Neural cell (in vitro differentiated cells): Measurements from ENCODE around the gene IQCH. TPM values are rescaled to one million over a fixed set of nuclear protein-coding genes. Genes with fewer than 3 reads are reported as not detected.
A peak's percentile ranks its signal among the peaks of the same experiment; 100 is the strongest.
"Not testable (repeated sequence)": the region's sequence is repeated elsewhere in the genome, so short reads cannot be mapped to it uniquely, and the experiment has no call there.

ENCODE experiments used
- H2AFZ ChIP-seq: fragments of 200-600, 300-800 bp; sonication (generic), shearing (Covaris generic); 2 replicates; pipeline ENCODE4 v1.6.0; 2014; ENCODE audit warnings: low read depth, mild to moderate bottlenecking, antibody characterized with exemption, low read length, moderate library complexity
- H3F3A ChIP-seq: fragments of 200-600 bp; shearing (Covaris generic); 2 replicates; pipeline ENCODE4 v1.6.1; 2016; ENCODE audit warnings: mild to moderate bottlenecking, moderate library complexity, mixed read lengths, antibody characterized with exemption, low read length; ENCODE audit not compliant: insufficient read depth, poor library complexity, severe bottlenecking
- H3K27ac ChIP-seq: fragments of 200-600, 300-800 bp; sonication (generic), shearing (Covaris generic); 2 replicates; pipeline ENCODE4 v1.5.1; 2014; ENCODE audit warnings: mild to moderate bottlenecking, low read length, moderate library complexity
- H3K27me3 ChIP-seq: fragments of 300-800, 200-600 bp; sonication (generic), shearing (Covaris generic); 2 replicates; pipeline ENCODE4 v1.6.0; 2014; ENCODE audit warnings: mild to moderate bottlenecking, low read depth, low read length, moderate library complexity; ENCODE audit not compliant: insufficient read depth
- H3K36me3 ChIP-seq: fragments of 300-800, 200-600 bp; sonication (generic), shearing (Covaris generic); 2 replicates; pipeline ENCODE4 v1.5.1; 2014; ENCODE audit warnings: mild to moderate bottlenecking, antibody characterized with exemption, low read length, moderate library complexity; ENCODE audit not compliant: insufficient read depth
- H3K4me2 ChIP-seq: fragments of 300-800, 200-600 bp; sonication (generic), shearing (Covaris generic); 2 replicates; pipeline ENCODE4 v1.6.0; 2014; ENCODE audit warnings: mild to moderate bottlenecking, low read length
- H3K4me3 ChIP-seq: fragments of 300-800, 200-600 bp; sonication (generic), shearing (Covaris generic); 2 replicates; pipeline ENCODE4 v1.5.1; 2014; ENCODE audit warnings: mild to moderate bottlenecking, low read length, moderate library complexity
- H3K79me2 ChIP-seq: fragments of 200-600 bp; shearing (Covaris generic); replicated peaks from 2 replicates; pipeline ENCODE4 v1.6.0; 2014; ENCODE audit warnings: mild to moderate bottlenecking, low read length, moderate library complexity; ENCODE audit not compliant: insufficient read depth
- H3K9ac ChIP-seq: fragments of 300-800, 200-600 bp; sonication (generic), shearing (Covaris generic); 2 replicates; pipeline ENCODE4 v1.6.1; 2016; ENCODE audit warnings: mild to moderate bottlenecking, low read length, mixed read lengths
- H3K9me2 ChIP-seq: fragments of 200-600 bp; shearing (Covaris generic); 2 replicates; pipeline ENCODE4 v1.6.1; 2016; ENCODE audit warnings: mild to moderate bottlenecking, low read length, mixed read lengths; ENCODE audit not compliant: insufficient read depth
- H3K9me3 ChIP-seq: fragments of 200-600, 300-800 bp; sonication (generic), shearing (Covaris generic); 2 replicates; pipeline ENCODE4 v1.6.1; 2016; ENCODE audit warnings: mild to moderate bottlenecking, mixed run types, low read length, moderate library complexity, mixed read lengths
- H4K20me1 ChIP-seq: fragments of 200-600 bp; shearing (Covaris generic); 2 replicates; pipeline ENCODE4 v1.6.1; 2016; ENCODE audit warnings: mild to moderate bottlenecking, mixed run types; ENCODE audit not compliant: insufficient read depth
- EP300 ChIP-seq: fragments of 450-650 bp; conservative IDR thresholded peaks from 2 replicates; pipeline ENCODE4 v1.6.1; 2014; ENCODE audit warnings: antibody characterized with exemption, mild to moderate bottlenecking, moderate library complexity; ENCODE audit not compliant: poor library complexity, severe bottlenecking
- EZH2 ChIP-seq: fragments of 200-600, 300-800 bp; shearing (Covaris generic), sonication (generic); IDR thresholded peaks from 2 replicates; pipeline ENCODE4 v1.6.1; 2014; ENCODE audit warnings: antibody characterized with exemption, low read length, borderline replicate concordance, mild to moderate bottlenecking; ENCODE audit not compliant: insufficient read depth, poor library complexity, severe bottlenecking
- MXI1 ChIP-seq: fragments of 450-650 bp; conservative IDR thresholded peaks from 2 replicates; pipeline ENCODE4 v1.6.1; 2014; ENCODE audit warnings: antibody characterized with exemption, mild to moderate bottlenecking; ENCODE audit not compliant: poor library complexity, severe bottlenecking
- RAD21 ChIP-seq: fragments of 450-650 bp; conservative IDR thresholded peaks from 2 replicates; pipeline ENCODE4 v1.6.1; 2014; ENCODE audit warnings: antibody characterized with exemption, mild to moderate bottlenecking, moderate library complexity
- REST ChIP-seq: IDR thresholded peaks from 2 replicates; pipeline ENCODE4 v1.6.1; 2012; ENCODE audit warnings: borderline replicate concordance
- SMC3 ChIP-seq: fragments of 450-650 bp; conservative IDR thresholded peaks from 2 replicates; pipeline ENCODE4 v1.6.1; 2014; ENCODE audit warnings: antibody characterized with exemption, mild to moderate bottlenecking, moderate library complexity; ENCODE audit not compliant: poor library complexity
- TAF1 ChIP-seq: IDR thresholded peaks from 2 replicates; pipeline ENCODE4 v1.6.1; 2012; ENCODE audit warnings: low read depth
- polyA plus RNA-seq: library from polyadenylated mRNA; depleted of rRNA; stranded (reverse); fragments of >200 nt; gene quantifications from 2 replicates; pipeline ENCODE4 v1.2.3, GENCODE V29; 2014
- TF ChIP-seq, protein P1 (sequence below): fragments of 450-650 bp; IDR thresholded peaks from 2 replicates; pipeline ENCODE4 v1.5.1; 2014; ENCODE audit warnings: antibody characterized with exemption, mild to moderate bottlenecking, moderate library complexity; ENCODE audit not compliant: poor library complexity, severe bottlenecking

Gene IQCH
- polyA plus RNA-seq, 1 donor from 2014 or later, result 2.8 TPM

- not testable (repeated sequence) for H3K9ac ChIP-seq, H3K9me3 ChIP-seq, H3K79me2 ChIP-seq, H4K20me1 ChIP-seq, H3K9me2 ChIP-seq, H3K4me2 ChIP-seq, H3K27ac ChIP-seq, H2AFZ ChIP-seq, H3F3A ChIP-seq, H3K4me3 ChIP-seq, H3K36me3 ChIP-seq, H3K27me3 ChIP-seq
These were observed 199.1 kb downstream of the IQCH start for GRCh38 chr15:67453703-67454102.

DNA sequence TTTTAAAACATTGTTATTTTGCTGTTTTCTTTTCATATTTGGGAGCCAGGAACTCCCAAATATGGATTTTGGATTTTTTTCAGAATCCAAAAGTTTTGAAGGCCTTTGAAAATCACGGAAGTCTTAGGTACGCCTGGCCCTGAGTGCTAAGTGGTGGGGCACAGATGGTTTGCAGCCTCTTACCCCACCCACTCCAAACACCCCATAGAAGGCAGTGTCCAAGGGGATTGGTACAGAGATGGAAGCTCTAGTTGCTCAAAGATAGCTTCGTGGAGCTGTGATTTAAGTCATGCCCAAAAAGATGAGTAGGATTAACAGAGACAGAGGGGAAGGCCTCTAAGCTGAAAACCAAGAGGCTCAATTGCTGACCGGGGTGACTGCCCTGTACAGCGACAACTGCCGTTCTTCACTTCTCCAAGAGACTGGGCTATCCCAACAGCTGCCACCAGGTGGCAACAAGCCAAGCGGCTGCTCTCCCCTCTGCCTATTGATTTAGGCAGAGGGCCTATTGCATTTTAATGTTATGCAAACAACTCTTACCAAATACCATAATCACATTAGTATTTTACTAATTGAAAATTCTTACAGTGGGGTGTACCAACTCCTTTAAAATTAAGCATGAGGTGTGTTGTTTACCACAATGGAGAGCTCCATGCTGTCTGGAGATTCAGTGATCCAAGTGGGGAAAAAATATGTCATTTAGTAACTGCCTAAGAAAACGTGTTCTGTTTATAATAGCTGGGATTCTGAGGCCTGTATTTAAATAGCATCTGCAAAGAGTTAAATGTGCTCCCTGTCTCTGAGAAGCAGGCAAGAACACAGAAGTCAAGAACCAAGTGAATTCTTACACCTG, 202.3 kb downstream of the IQCH start:
- Histone ChIP-seq H3F3A (no peaks in the 10 kb centered on the region), H3K9ac (no peak overlapping the region), H2AFZ (no peak overlapping the region), H3K79me2 (no peaks in the 10 kb centered on the region), H3K4me2 (no peak overlapping the region), H4K20me1 (no peaks in the 10 kb centered on the region), H3K36me3 (no peaks in the 10 kb centered on the region), H3K4me3 (no peak overlapping the region), H3K9me3 (no peaks in the 10 kb centered on the region), H3K27me3 (peaks cover 3% of the 10 kb centered on the region), H3K27ac (no peak overlapping the region), H3K9me2 (no peaks in the 10 kb centered on the region)
- TF ChIP-seq, protein P1, sequence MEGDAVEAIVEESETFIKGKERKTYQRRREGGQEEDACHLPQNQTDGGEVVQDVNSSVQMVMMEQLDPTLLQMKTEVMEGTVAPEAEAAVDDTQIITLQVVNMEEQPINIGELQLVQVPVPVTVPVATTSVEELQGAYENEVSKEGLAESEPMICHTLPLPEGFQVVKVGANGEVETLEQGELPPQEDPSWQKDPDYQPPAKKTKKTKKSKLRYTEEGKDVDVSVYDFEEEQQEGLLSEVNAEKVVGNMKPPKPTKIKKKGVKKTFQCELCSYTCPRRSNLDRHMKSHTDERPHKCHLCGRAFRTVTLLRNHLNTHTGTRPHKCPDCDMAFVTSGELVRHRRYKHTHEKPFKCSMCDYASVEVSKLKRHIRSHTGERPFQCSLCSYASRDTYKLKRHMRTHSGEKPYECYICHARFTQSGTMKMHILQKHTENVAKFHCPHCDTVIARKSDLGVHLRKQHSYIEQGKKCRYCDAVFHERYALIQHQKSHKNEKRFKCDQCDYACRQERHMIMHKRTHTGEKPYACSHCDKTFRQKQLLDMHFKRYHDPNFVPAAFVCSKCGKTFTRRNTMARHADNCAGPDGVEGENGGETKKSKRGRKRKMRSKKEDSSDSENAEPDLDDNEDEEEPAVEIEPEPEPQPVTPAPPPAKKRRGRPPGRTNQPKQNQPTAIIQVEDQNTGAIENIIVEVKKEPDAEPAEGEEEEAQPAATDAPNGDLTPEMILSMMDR, result peak; percentile 89
- TF ChIP-seq SMC3 (peak; percentile 95), RAD21 (peak; percentile 84), EZH2 (no peak), EP300 (no peak), TAF1 (no peak), REST (no peak), MXI1 (no peak)
